ENCODE data around the gene NDUFS3. TPM values are rescaled to one million over a fixed set of nuclear protein-coding genes. Genes with fewer than 3 reads are reported as not detected.
"Not testable (repeated sequence)": the region's sequence is repeated elsewhere in the genome, so short reads cannot be mapped to it uniquely, and the experiment has no call there.

NDUFS3 gene
- total and polyA plus RNA-seq, 8 donors = 76.2 to 105 (median 102) TPM

- intact Hi-C loops (cut with DNase I) = no loop called here
- H3K27me3 ChIP-seq = no peaks in the 10 kb centered on the region
These were observed 39.2 kb upstream of the NDUFS3 start for GRCh38 chr11:47539681-47540039.

GRCh38 chr11:47541070-47541469 is 37.8 kb upstream of the NDUFS3 start:
- intact Hi-C loops (cut with DNase I) = no loop called here
- no peak for TF ChIP-seq CTCF (IDR thresholded peaks at IDR 0.05)
- H3K4me1 ChIP-seq = peaks cover 33 to 87% of the 10 kb centered on the region in 2 donors

More at GRCh38 chr11:47539681-47540039, 39.2 kb upstream of the NDUFS3 start:
- no peak for TF ChIP-seq CTCF (IDR thresholded peaks at IDR 0.05)
- H3K27ac ChIP-seq = peak overlapping the region in 1 of 2 donors; percentile 53
- peaks cover 34 to 91% of the 10 kb centered on the region in 2 donors for H3K4me1 ChIP-seq
- DNase-seq (no peak), ATAC-seq (peak; percentile 16)
- H3K9me3 ChIP-seq = no peaks in the 10 kb centered on the region
- H3K36me3 ChIP-seq = peaks cover 0 to 10% of the 10 kb centered on the region in 2 donors
- H3K4me3 ChIP-seq = no peak overlapping the region

GRCh38 chr11:47545298-47545697 is 33.6 kb upstream of the NDUFS3 start:
- no peaks in the 10 kb centered on the region for H3K27me3 ChIP-seq
- peaks cover 11 to 87% of the 10 kb centered on the region in 2 donors for H3K4me1 ChIP-seq
- intact Hi-C loops (cut with DNase I) = no loop called here
- H3K36me3 ChIP-seq = peaks cover 0 to 7% of the 10 kb centered on the region in 2 donors
- H3K4me3 ChIP-seq = no peak overlapping the region
- no peak overlapping the region for H3K27ac ChIP-seq
- ATAC-seq (no peak), DNase-seq (no peak)
- no peak for TF ChIP-seq CTCF (IDR thresholded peaks at IDR 0.05)
- no peaks in the 10 kb centered on the region for H3K9me3 ChIP-seq

More at GRCh38 chr11:47541070-47541469, 37.8 kb upstream of the NDUFS3 start:
- Histone ChIP-seq H3K4me3 (no peak overlapping the region), H3K27ac (peak overlapping the region; percentile 33 to 53), H3K9me3 (no peaks in the 10 kb centered on the region), H3K36me3 (peaks cover 0 to 9% of the 10 kb centered on the region in 2 donors), H3K27me3 (no peaks in the 10 kb centered on the region)
- ATAC-seq = no peak
- DNase-seq = no peak

- peaks cover 5 to 87% of the 10 kb centered on the region in 2 donors for H3K4me1 ChIP-seq
- H3K36me3 ChIP-seq; H3K27ac ChIP-seq; H3K9me3 ChIP-seq; H3K27me3 ChIP-seq; DNase-seq; ATAC-seq; H3K4me3 ChIP-seq; intact Hi-C loops (cut with DNase I): not testable (repeated sequence)
These were observed 32.6 kb upstream of the NDUFS3 start for GRCh38 chr11:47546274-47546673.

GRCh38 chr11:47550288-47551047 is 28.4 kb upstream of the NDUFS3 start:
- DNase-seq (no peak), ATAC-seq (no peak)
- no peak for TF ChIP-seq CTCF (IDR thresholded peaks at IDR 0.05)
- Histone ChIP-seq H3K36me3 (peaks cover 0 to under 1% of the 10 kb centered on the region in 2 donors), H3K9me3 (no peaks in the 10 kb centered on the region), H3K27ac (peak overlapping the region in 1 of 2 donors; percentile 94), H3K27me3 (no peaks in the 10 kb centered on the region), H3K4me1 (peaks cover 9 to 69% of the 10 kb centered on the region in 2 donors), H3K4me3 (peak overlapping the region in 1 of 2 donors; percentile 98)
- intact Hi-C loops (cut with DNase I) = loop anchor here in 1 of 2 donors (10.0 kb wide), 1 partner anchor 66 kb away; no protein-coding TSS in a partner anchor

Measured in left lung (tissue), 10 donors.